HG03520 (cell line): ENCODE results near the gene TNIP1.

Experiments
- ATAC-seq: cut with Tn5 transposase; IDR thresholded peaks from one replicate; pipeline ENCODE4 v1.9.1; 2021; ENCODE audit warnings: mild to moderate bottlenecking, moderate library complexity; ENCODE audit not compliant: unreplicated experiment

The TNIP1 gene

GRCh38 chr5:151084363-151084762, 3.5 kb upstream of the TNIP1 start:
- no peak for ATAC-seq

- no peak for ATAC-seq
Observed at GRCh38 chr5:151083081-151083676, 2.3 kb upstream of the TNIP1 start.

GRCh38 chr5:151082282-151082902, 1.6 kb upstream of the TNIP1 start:
- ATAC-seq, result no peak

- no peak for ATAC-seq
Observed at GRCh38 chr5:151081431-151082281, 822 bp upstream of the TNIP1 start.

GRCh38 chr5:151079838-151080612, 809 bp downstream of the TNIP1 start:
- no peak for ATAC-seq

- peak; percentile 41 for ATAC-seq
Observed at GRCh38 chr5:151078490-151079262, 2.2 kb downstream of the TNIP1 start.

- ATAC-seq, result no peak
Observed at GRCh38 chr5:151077967-151078366, 2.9 kb downstream of the TNIP1 start.

GRCh38 chr5:151077419-151077818, 3.4 kb downstream of the TNIP1 start:
- no peak for ATAC-seq

GRCh38 chr5:151076616-151077015, 4.2 kb downstream of the TNIP1 start:
- no peak for ATAC-seq

- no peak for ATAC-seq
Observed at GRCh38 chr5:151075698-151076331, 5.0 kb downstream of the TNIP1 start.

- no peak for ATAC-seq
Observed at GRCh38 chr5:151074557-151074956, 6.3 kb downstream of the TNIP1 start.

GRCh38 chr5:151073280-151073679, 7.6 kb downstream of the TNIP1 start:
- ATAC-seq, result no peak

GRCh38 chr5:151072630-151073025, 8.2 kb downstream of the TNIP1 start:
- ATAC-seq, result no peak

- ATAC-seq, result no peak
Observed at GRCh38 chr5:151071848-151072629, 8.8 kb downstream of the TNIP1 start.

- no peak for ATAC-seq
Observed at GRCh38 chr5:151071021-151071420, 9.8 kb downstream of the TNIP1 start.

- ATAC-seq, result no peak
Observed at GRCh38 chr5:151070449-151070848, 10.4 kb downstream of the TNIP1 start.

- peak; percentile 57 for ATAC-seq
Observed at GRCh38 chr5:151068433-151069197, 12.2 kb downstream of the TNIP1 start.

GRCh38 chr5:151067632-151068432, 13.0 kb downstream of the TNIP1 start:
- no peak for ATAC-seq
